ENCODE results near the gene GRAMD4. TPM values are rescaled to one million over a fixed set of nuclear protein-coding genes. Genes with fewer than 3 reads are reported as not detected.

The GRAMD4 gene
- total RNA-seq, 3 donors from 2014 or later = 28.4 to 85.6 (median 61.0) TPM

DNA sequence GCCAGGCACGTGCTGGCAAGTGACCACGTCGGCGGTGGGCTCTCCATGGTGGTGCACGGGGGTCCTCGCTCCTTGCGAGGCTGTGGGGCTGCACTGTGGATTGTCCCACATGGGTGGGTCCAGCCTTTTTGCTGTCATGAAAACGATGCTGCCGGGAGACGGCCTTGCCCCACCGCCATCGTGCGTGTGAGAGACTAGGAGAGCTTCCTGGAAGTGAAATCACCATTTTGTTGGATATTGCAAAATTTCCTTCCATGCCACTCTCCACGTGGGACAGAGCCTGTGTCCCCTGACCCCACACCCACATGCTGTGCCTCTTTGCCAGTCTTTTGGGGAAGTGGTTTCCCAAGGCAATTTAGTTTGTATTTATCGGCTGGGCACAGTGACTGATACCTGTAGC lies 18.2 kb upstream of the GRAMD4 start:
- H3K27ac ChIP-seq = no peak overlapping the region
- TF ChIP-seq, protein P1, sequence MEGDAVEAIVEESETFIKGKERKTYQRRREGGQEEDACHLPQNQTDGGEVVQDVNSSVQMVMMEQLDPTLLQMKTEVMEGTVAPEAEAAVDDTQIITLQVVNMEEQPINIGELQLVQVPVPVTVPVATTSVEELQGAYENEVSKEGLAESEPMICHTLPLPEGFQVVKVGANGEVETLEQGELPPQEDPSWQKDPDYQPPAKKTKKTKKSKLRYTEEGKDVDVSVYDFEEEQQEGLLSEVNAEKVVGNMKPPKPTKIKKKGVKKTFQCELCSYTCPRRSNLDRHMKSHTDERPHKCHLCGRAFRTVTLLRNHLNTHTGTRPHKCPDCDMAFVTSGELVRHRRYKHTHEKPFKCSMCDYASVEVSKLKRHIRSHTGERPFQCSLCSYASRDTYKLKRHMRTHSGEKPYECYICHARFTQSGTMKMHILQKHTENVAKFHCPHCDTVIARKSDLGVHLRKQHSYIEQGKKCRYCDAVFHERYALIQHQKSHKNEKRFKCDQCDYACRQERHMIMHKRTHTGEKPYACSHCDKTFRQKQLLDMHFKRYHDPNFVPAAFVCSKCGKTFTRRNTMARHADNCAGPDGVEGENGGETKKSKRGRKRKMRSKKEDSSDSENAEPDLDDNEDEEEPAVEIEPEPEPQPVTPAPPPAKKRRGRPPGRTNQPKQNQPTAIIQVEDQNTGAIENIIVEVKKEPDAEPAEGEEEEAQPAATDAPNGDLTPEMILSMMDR (IDR thresholded peaks at IDR 0.05) = no peak
- TF ChIP-seq POLR2AphosphoS5 (IDR thresholded peaks at IDR 0.05) (no peak), POLR2A (IDR thresholded peaks at IDR 0.05) (no peak)
- no peaks in the 10 kb centered on the region for H3K9me3 ChIP-seq
- DNase-seq (ENCODE audit: low spot score in 2 of 2) = no peak
- H3K36me3 ChIP-seq = no peaks in the 10 kb centered on the region
- intact Hi-C loops (cut with DNase I; ENCODE audit: low total_unique reads) = no loop called here
- no peaks in the 10 kb centered on the region for H3K27me3 ChIP-seq
- no peak overlapping the region for H3K4me3 ChIP-seq
- H3K4me1 ChIP-seq = peaks cover 0 to 2% of the 10 kb centered on the region in 2 donors

DNA sequence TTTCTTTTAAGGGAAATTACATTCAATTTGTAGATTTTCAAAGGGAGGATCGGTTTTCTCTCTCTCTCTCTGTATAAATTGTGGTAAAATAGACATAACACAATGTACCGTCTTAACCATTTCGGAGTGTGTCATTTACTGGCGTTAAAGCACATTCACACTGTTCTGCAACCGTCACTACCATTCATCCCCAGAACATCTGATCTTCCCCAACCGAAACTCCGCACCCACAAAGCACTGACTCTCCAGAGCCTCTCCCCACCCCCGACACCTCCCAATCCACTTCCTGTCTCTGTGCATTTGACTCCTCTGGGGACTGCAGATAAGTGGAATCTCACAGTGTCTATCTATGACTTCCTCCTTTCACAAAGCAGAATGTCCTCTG lies 15.9 kb upstream of the GRAMD4 start:
- peaks cover 0 to 8% of the 10 kb centered on the region in 2 donors for H3K4me1 ChIP-seq
- no peaks in the 10 kb centered on the region for H3K27me3 ChIP-seq
- no peak for DNase-seq (ENCODE audit: low spot score in 2 of 2)
- no peak overlapping the region for H3K4me3 ChIP-seq
- H3K9me3 ChIP-seq = no peaks in the 10 kb centered on the region
- TF ChIP-seq POLR2AphosphoS5 (IDR thresholded peaks at IDR 0.05) = no peak
- no peak for TF ChIP-seq POLR2A (IDR thresholded peaks at IDR 0.05)
- TF ChIP-seq, protein P1 (IDR thresholded peaks at IDR 0.05) = no peak
- H3K36me3 ChIP-seq = no peaks in the 10 kb centered on the region
- no peak overlapping the region for H3K27ac ChIP-seq
- intact Hi-C loops (cut with DNase I; ENCODE audit: low total_unique reads) = no loop called here

DNA sequence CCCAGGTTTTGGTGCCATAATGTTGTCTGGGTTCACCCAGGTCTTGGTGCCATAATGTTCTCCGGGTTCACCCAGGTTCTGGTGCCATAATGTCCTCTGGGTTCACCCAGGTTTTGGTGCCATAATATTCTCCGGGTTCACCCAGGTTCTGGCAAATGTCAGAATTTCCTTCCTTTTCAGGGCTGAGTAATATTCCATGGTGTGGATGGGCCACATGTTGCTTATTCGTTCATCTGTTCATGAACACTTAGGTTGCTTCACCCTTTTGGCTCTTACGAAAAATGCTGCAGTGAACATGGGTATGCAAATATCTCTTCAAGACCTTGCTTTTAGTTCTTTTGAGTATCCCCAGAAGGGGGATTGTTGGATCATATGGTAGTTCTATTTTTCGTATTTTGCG lies 15.1 kb upstream of the GRAMD4 start:
- no peaks in the 10 kb centered on the region for H3K36me3 ChIP-seq
- TF ChIP-seq, protein P1 (IDR thresholded peaks at IDR 0.05) = no peak
- TF ChIP-seq POLR2AphosphoS5 (IDR thresholded peaks at IDR 0.05) = no peak
- TF ChIP-seq POLR2A (IDR thresholded peaks at IDR 0.05) = no peak
- no peaks in the 10 kb centered on the region for H3K27me3 ChIP-seq
- intact Hi-C loops (cut with DNase I; ENCODE audit: low total_unique reads) = no loop called here
- peaks cover 3 to 8% of the 10 kb centered on the region in 2 donors for H3K4me1 ChIP-seq
- no peak overlapping the region for H3K4me3 ChIP-seq
- no peak for DNase-seq (ENCODE audit: low spot score in 2 of 2)
- no peaks in the 10 kb centered on the region for H3K9me3 ChIP-seq
- H3K27ac ChIP-seq = no peak overlapping the region

DNA sequence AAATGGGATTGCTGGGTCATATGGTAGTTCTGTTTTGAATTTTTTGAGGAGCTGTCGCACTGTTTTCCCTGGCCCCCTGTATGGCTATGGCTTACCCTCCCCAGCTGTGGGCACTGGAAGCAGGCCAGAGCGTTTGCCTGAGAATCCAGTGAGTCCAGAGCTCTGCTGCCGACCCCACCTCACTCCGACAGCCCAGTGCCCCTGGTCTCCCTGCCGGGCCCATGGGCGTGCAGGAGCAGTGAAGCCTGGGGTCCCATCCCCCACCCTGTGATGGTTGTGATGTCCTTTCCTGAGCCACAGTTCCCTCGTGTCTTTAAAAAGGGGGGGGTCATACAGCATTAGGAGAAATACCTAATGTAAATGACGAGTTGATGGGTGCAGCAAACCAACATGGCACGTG lies 13.3 kb upstream of the GRAMD4 start:
- TF ChIP-seq POLR2AphosphoS5 (IDR thresholded peaks at IDR 0.05) = no peak
- TF ChIP-seq POLR2A (IDR thresholded peaks at IDR 0.05) = no peak
- TF ChIP-seq, protein P1 (IDR thresholded peaks at IDR 0.05) = no peak
- no peaks in the 10 kb centered on the region for H3K36me3 ChIP-seq
- H3K4me1 ChIP-seq = peaks cover 3 to 8% of the 10 kb centered on the region in 2 donors
- no peak overlapping the region for H3K27ac ChIP-seq
- no peak overlapping the region for H3K4me3 ChIP-seq
- no peaks in the 10 kb centered on the region for H3K27me3 ChIP-seq
- no peak for DNase-seq (ENCODE audit: low spot score in 2 of 2)
- intact Hi-C loops (cut with DNase I; ENCODE audit: low total_unique reads) = no loop called here
- no peaks in the 10 kb centered on the region for H3K9me3 ChIP-seq

DNA sequence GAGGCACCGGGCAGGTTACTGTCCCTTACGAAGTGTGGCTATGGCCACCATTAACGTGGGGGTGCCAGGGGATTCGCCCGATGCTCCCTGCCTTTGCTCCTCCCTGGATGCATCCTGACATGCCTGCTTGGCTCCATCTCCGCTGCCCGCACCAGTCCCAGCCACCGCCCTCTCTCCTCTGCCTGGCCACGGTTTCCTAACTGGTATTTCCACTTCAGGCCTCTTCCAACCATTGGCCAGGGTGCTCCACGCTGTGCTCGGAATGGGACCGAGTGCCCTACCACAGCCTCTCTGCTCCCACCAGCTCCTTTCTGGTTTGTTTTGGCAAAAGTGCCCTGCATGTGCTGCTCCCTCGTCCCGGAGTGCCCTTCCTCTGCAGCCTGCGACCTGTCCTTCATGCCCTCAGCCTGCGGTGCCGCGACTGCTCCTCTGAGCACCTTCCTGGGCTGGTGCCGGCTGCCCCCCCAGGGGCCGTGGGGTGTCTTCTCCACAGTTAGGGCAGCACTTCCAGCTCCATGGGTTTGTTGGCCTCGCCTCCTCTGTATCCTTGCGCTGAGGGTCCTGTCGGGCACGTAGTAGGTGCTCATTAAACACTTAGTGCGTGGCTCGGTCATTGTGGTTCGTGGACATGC lies 12.6 kb upstream of the GRAMD4 start:
- Histone ChIP-seq H3K27ac (no peak overlapping the region), H3K4me1 (peaks cover 3 to 8% of the 10 kb centered on the region in 2 donors), H3K36me3 (no peaks in the 10 kb centered on the region), H3K27me3 (no peaks in the 10 kb centered on the region), H3K9me3 (no peaks in the 10 kb centered on the region), H3K4me3 (no peak overlapping the region)
- intact Hi-C loops (cut with DNase I; ENCODE audit: low total_unique reads) = no loop called here
- DNase-seq (ENCODE audit: low spot score in 2 of 2) = peak in 1 of 2 donors; percentile 74
- TF ChIP-seq POLR2A (IDR thresholded peaks at IDR 0.05) (no peak), POLR2AphosphoS5 (IDR thresholded peaks at IDR 0.05) (no peak)
- TF ChIP-seq, protein P1 (IDR thresholded peaks at IDR 0.05) = no peak

All from breast epithelium (tissue), 4 donors.